Heart left ventricle (tissue), 13 donors: ENCODE data around the gene RND3.

Experiments used
- CTCF ChIP-seq, 12 donors: fragments of 200-600 bp; sonication (generic) in 4 of 12; IDR thresholded peaks; one replicate each; pipeline versions ENCODE4 v1.5.0 to v1.8.0; 2018 to 2022; ENCODE audit warnings: antibody characterized with exemption in 12 of 12, mild to moderate bottlenecking in 5 of 12
- POLR2A ChIP-seq, 2 donors: fragments of 450-650 bp; IDR thresholded peaks; one replicate each; pipeline ENCODE4 v1.6.1; 2017; ENCODE audit warnings: antibody characterized with exemption in 2 of 2, mild to moderate bottlenecking in 2 of 2, moderate library complexity in 2 of 2
- donor health status: ischemic (EF 13 %, LVEDD 7.1; RV severe dilation, severe dysfunction).
- donor health status: DM: no; HTN: yes; CAD: no.
- donor health status: DM: no; HTN: no; CAD: no.
- donor health status: ischemic (EF 25% LVEDD 6.9; RV normal size, moderate dysfunction).
- donor health status: ischemic (EF 25% LVEDD 5.7; RV mildly dilated, moderate dysfunction).
- donor health status: ischemic (EF 35%, LVEDD 5.7; RV mildly dilated, moderate dysfunction).
- donor health status: nonischemic (EF 11% LVEDD 7.7; RV severe dilation, severe dysfunction).
- donor health status: DM: yes; HTN: yes; CAD: no.
- donor health status: PGD.
- donor health status: ischemic (EF 29% LVEDD 5.4; RV normal size, mild dysfunction).
- donor health status: nonischemic (EF 23%, LVEDD 6.1; RV moderate dilation, normal function).

- no peak for TF ChIP-seq POLR2A (IDR thresholded peaks at IDR 0.05)
- TF ChIP-seq CTCF (IDR thresholded peaks at IDR 0.05), result peak in 1 of 12 donors; percentile 6
These were observed 655 bp downstream of the RND3 start for GRCh38 chr2:150486539-150487484.
